Endothelial cell of umbilical vein (primary cell): Measurements from ENCODE around the gene OR8A1.

Source experiments
- CTCF ChIP-seq, 2 donors: IDR thresholded peaks; 1 replicate in 1 of 2; 2 replicates in 1 of 2; pipeline ENCODE4 v1.5.1; 2011; ENCODE audit warnings: low read length in 2 of 2, mild to moderate bottlenecking in 2 of 2, moderate library complexity in 2 of 2, control low read depth in 1 of 2, inconsistent platforms in 1 of 2, low read depth in 1 of 2; ENCODE audit not compliant: insufficient read depth in 1 of 2; ENCODE audit errors: extremely low read depth in 1 of 2
- EZH2 ChIP-seq: IDR thresholded peaks from 2 replicates; pipeline ENCODE4 v1.6.1; 2012; ENCODE audit warnings: borderline replicate concordance, low read depth, mild to moderate bottlenecking, moderate library complexity, low read length, inconsistent platforms; ENCODE audit not compliant: severe bottlenecking
- FOS ChIP-seq: IDR thresholded peaks from 2 replicates; pipeline ENCODE4 v1.6.1; 2011; ENCODE audit warnings: mild to moderate bottlenecking, low read length, moderate library complexity, borderline replicate concordance; ENCODE audit not compliant: insufficient read depth
- MAX ChIP-seq: IDR thresholded peaks from 2 replicates; pipeline ENCODE4 v1.6.1; 2011; ENCODE audit not compliant: insufficient read depth, insufficient read length
- MYC ChIP-seq: IDR thresholded peaks from one replicate; pipeline ENCODE4 v1.6.1; 2011; ENCODE audit warnings: mild to moderate bottlenecking, low read depth, low read length
- POLR2A ChIP-seq: IDR thresholded peaks from 2 replicates; pipeline ENCODE4 v1.6.1; 2012; ENCODE audit warnings: low read depth, mild to moderate bottlenecking, control low read depth, low read length
- POLR2AphosphoS5 ChIP-seq: IDR thresholded peaks from 2 replicates; pipeline ENCODE4 v1.6.1; 2012; ENCODE audit warnings: low read depth, mild to moderate bottlenecking, control low read depth, low read length, moderate library complexity; ENCODE audit not compliant: insufficient read depth

GRCh38 chr11:124597626-124598025, 27.8 kb downstream of the OR8A1 start:
- TF ChIP-seq CTCF (IDR thresholded peaks at IDR 0.05; ENCODE audit: extremely low read depth in 1 of 2, insufficient read depth in 1 of 2, low read depth in 1 of 2, low read length in 2 of 2) (no peak), POLR2A (no peak), EZH2 (no peak), MYC (no peak), POLR2AphosphoS5 (no peak), MAX (no peak), FOS (no peak)
